Omental fat pad (tissue), 4 donors: Measurements from ENCODE around the gene C1orf174. TPM values are rescaled to one million over a fixed set of nuclear protein-coding genes. Genes with fewer than 3 reads are reported as not detected.

Experiments
- ATAC-seq: fragments of 150-250 bp; one replicate; pipeline ENCODE4 v1.9.1; 2016; ENCODE audit warnings: mild to moderate bottlenecking, moderate library complexity; ENCODE audit not compliant: low FRiP score
- DNase-seq: peaks from one replicate; pipeline ENCODE4 v3.0.0-alpha.2; 2019; ENCODE audit warnings: low spot score
- total RNA-seq, 4 donors: library from RNA; depleted of rRNA; stranded (reverse); fragments of >200 nt; gene quantifications; one replicate each; pipeline ENCODE4 v1.1.0, GENCODE V29; 2016
- TF ChIP-seq, protein P1 (sequence below), 3 donors: fragments of 450-650 bp; IDR thresholded peaks; one replicate each; pipeline ENCODE4 v1.5.1; 2016 to 2017; ENCODE audit warnings: antibody characterized with exemption in 3 of 3, mild to moderate bottlenecking in 3 of 3, moderate library complexity in 2 of 3

C1orf174 gene
- total RNA-seq, 4 donors from 2014 or later, result 14.2 to 20.6 (median 19.0) TPM

DNA sequence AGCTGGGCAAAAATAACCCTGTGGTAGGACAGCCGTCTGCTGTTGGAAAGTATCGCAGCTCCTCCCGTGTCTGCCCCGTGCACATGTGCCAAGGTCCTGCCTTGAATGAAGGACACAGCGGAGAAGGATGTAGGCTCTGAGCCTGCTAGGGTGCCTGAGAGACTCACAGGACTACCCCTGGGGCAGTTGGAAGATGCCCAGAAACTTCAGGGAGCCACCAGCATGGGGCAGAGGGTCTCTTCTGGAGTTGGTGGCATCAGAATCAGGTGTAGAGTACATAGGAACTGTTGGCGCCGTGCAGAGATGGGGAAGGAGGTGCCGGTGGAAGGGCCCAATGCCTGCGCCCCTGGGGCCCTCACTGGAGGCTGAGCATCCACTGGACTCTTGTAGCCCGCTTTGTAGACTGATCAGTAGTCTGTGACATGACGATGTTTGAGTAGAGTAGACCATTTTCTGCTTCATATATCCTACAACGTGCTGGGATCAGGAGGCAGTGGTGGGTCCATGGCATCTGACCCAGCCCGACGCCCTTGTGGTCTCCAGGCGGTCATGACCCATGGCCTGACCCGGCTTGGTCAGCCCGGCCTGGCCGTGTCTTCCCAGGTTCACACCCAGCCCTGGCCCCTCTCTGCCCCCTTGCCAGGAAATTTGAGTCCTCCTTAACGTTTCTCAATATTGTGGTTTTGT, 5.3 kb upstream of the C1orf174 start:
- DNase-seq (no peak), ATAC-seq (no peak)
- TF ChIP-seq, protein P1, sequence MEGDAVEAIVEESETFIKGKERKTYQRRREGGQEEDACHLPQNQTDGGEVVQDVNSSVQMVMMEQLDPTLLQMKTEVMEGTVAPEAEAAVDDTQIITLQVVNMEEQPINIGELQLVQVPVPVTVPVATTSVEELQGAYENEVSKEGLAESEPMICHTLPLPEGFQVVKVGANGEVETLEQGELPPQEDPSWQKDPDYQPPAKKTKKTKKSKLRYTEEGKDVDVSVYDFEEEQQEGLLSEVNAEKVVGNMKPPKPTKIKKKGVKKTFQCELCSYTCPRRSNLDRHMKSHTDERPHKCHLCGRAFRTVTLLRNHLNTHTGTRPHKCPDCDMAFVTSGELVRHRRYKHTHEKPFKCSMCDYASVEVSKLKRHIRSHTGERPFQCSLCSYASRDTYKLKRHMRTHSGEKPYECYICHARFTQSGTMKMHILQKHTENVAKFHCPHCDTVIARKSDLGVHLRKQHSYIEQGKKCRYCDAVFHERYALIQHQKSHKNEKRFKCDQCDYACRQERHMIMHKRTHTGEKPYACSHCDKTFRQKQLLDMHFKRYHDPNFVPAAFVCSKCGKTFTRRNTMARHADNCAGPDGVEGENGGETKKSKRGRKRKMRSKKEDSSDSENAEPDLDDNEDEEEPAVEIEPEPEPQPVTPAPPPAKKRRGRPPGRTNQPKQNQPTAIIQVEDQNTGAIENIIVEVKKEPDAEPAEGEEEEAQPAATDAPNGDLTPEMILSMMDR (IDR thresholded peaks at IDR 0.05), result no peak

DNA sequence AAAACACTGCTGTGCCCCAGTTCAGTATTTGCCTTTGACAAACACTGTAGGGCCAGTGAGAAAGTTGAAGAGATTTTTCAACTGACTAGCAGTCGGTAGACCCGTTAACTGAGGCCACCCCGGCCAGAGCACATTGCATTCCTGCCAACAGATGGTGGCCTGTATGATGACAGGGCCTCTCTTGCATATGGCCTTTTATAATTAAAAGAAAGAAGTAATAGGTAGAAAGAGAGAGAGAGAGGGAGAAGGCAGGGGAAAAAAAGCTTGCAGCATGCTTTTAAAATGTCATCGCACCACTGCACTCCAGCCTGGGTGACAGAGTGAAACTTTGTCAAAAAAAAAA, 4.7 kb upstream of the C1orf174 start:
- DNase-seq, result no peak
- TF ChIP-seq, protein P1 (IDR thresholded peaks at IDR 0.05), result no peak

DNA sequence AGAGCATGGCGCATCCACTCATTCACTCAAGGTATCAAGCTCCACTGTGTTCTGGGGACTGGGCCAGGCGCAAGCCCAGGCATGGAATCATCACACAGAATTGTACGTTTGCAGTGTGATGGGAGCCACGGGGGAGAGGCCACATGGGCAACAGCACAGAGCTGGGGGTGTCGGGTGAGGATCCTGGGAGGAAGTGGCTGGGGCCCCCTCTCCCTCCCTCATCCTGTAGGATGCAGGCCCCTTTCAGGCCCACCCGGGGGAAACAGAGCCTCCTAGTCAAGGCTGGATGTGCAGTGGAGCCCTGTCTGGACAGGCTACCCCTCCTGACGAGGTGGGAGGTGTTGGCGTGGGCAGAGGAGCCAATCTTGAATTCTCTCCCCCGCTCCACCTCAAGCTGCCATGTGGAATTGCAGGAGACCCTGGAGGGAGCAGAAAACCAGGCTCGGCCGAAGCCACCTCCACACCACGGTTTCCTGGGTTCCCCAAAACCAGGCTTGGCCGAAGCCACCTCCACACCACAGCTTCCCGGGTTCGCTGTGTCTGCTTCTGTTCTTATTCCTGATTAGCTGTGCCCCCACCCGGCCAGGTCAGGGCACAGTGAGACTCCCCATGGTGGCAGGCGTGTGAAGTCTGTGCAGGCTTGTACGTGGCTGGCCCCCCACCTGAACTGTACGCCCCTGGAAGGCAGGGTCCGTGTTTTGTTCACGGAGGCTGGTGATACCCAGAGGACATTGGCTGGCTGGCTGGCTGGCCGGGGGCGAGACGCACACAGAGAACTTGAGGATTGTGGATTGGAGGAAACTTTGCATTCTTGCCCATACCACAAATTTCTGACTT, 4.2 kb upstream of the C1orf174 start:
- DNase-seq, result no peak
- TF ChIP-seq, protein P1 (IDR thresholded peaks at IDR 0.05), result no peak
- no peak for ATAC-seq

More for the DNA sequence above, 4.7 kb upstream of the C1orf174 start:
- no peak for ATAC-seq

DNA sequence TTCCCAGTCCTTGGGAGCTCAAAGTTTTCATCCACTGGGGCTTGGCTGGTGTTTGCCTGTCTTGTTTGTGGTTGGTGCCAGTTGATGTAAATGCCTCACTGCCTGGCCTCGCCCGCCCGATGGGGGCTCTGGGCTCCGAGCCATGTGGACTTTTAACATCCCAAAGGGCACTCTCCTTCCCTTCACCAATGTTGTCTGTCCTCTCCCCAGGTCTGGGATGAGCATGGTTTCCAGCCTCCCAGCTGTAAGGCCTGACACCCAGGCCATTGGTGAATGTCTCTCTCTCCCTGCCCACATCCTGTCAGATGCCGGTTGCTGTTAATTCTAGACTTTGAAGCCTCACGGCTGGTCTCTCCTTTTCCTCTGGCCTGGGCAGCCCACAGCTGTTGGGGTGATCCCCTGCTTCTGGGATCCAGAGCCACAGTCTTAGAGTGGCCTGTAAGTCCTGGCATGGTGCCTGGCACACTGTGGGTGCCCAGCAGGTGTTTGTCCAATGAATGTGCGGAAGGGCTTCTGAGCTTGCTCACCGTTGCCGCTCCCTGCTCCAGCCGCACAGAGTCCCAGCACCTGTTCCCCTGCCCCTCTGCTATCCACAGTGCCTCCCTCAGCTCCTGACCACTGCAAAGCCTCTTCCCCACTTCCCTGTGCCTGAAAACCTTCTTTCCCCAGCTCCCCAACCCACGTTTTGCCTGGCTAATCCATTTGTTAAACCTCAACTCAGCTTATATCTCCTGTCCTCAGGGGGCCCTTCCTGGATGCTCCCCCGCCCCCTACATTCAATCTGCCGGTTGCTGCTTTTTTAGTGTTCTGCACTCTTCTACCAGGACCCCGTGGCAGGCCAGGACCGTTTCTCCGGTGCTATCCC, 3.3 kb upstream of the C1orf174 start:
- no peak for ATAC-seq
- TF ChIP-seq, protein P1 (IDR thresholded peaks at IDR 0.05), result no peak
- no peak for DNase-seq

DNA sequence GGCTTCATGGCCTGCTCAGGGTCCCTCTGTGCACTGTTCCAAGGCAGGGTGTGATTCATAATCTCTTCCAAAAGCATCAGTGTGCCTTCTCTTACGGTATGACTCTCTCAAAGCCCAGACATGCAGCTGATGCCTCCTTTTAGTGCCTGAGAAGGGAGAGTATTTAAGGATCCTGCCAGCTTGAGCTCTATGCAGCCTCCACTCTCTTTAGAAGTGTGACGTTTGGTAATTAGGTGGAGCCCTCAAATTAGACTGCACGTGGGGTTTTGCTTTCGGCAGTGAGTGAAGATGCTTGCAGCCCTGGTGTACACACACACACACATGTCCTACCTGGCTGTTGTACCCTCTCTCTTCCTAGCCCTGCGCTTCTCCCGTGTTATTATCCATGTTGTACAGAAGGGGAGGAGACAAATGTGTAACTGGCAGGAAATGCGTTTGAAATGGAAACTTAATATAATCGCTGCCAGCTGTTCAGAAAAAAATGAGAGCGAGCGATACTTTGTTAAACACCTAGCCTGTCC, 2.6 kb upstream of the C1orf174 start:
- TF ChIP-seq, protein P1 (IDR thresholded peaks at IDR 0.05), result no peak
- DNase-seq, result no peak
- no peak for ATAC-seq

DNA sequence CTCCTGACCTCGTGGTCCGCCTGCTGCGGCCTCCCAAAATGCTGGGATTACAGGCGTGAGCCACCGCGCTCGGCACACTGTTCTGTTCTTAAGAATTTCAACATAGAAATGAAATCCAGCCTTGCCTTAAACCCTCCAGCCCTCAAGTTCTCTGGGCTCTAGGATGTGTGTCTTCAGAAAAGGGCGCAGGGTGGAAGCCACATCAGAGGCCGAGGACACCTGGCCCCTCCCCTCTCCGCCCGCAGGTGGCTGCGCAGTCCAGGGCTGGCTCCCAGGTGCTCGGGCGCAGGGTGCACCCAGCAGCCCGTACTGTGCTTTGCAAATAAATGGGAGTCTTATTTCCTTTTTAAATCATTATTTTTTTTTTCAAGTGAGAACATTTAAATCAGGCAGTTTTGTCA, 2.0 kb upstream of the C1orf174 start:
- TF ChIP-seq, protein P1 (IDR thresholded peaks at IDR 0.05), result no peak
- DNase-seq, result no peak
- ATAC-seq, result no peak
